ENCODE measurements around the gene PARVG.

Gene PARVG

DNA sequence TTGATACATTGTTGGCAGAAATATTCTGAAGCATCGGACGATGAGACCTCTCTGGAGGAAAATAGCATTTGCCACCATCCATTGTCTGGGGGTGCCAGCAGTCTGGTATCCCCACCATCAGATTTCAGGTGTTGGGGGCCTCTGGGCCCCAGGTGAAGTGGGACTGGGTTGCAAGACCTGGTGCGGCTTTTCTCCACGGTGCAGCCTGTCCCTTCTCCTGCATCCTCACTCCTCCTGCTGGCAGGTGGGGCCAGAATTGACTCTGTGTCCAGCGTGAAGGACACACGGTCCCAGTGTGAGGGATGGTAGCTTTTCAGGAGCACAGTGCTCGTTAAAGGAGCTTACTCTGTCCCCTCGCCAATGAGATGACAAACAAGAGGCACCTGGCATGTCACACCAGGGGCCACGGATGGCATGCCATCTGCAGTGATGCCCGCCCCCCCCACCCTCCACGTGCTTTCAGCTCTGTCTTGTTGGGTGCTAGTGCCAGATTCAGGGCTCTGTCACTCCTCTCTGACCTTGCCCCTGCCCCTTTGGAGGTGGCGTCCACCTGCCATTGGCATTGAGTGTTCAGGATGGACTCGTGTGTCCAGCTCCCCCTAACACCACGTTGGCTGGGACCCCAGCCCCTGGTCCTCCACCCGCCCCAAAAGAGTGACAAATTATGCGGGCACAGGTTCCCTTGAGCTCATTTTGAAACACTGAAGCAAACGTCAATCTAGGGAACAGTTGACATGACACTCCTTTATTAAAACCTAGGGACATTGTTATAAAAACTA lies 62.4 kb downstream of the PARVG start:
- DNase-seq (ENCODE audit: low read depth in 2 of 3, low spot score in 2 of 3): no peak

- DNase-seq (ENCODE audit: low read depth in 2 of 3, low spot score in 2 of 3): no peak
These were observed 63.0 kb downstream of the PARVG start for GRCh38 chr22:44243761-44244160.

DNA sequence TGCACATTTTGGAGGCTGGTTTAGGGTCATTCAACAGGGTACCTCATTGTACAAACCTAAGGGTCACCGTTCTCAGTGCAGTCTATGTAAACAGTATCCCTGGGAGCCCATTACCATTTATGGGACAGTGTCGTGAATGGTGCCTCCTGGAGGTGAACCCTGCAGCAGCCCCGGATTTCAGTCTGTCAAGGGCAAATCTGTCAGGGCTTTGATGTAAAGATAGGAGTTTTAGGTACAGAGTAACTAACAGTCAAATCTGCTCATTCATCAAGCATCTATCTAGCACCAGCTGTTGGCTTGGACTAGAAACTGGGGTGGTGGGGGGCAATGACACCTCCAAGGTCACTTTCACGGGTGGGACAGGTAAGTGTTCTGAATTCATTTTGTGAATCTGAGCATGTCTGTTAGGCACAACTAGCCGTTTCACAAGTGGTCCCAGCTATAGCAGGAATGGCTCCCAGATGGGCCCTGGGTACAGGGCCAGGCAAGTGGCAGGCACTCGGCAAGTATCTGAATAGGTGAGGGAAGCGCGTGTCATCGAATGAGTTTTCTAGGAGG lies 63.6 kb downstream of the PARVG start:
- DNase-seq (ENCODE audit: low read depth in 2 of 3, low spot score in 2 of 3): no peak

GRCh38 chr22:44245438-44245837 lies 64.7 kb downstream of the PARVG start:
- DNase-seq (ENCODE audit: low read depth in 2 of 3, low spot score in 2 of 3): no peak

GRCh38 chr22:44245867-44246266 lies 65.1 kb downstream of the PARVG start:
- no peak for DNase-seq (ENCODE audit: low read depth in 2 of 3, low spot score in 2 of 3)

DNA sequence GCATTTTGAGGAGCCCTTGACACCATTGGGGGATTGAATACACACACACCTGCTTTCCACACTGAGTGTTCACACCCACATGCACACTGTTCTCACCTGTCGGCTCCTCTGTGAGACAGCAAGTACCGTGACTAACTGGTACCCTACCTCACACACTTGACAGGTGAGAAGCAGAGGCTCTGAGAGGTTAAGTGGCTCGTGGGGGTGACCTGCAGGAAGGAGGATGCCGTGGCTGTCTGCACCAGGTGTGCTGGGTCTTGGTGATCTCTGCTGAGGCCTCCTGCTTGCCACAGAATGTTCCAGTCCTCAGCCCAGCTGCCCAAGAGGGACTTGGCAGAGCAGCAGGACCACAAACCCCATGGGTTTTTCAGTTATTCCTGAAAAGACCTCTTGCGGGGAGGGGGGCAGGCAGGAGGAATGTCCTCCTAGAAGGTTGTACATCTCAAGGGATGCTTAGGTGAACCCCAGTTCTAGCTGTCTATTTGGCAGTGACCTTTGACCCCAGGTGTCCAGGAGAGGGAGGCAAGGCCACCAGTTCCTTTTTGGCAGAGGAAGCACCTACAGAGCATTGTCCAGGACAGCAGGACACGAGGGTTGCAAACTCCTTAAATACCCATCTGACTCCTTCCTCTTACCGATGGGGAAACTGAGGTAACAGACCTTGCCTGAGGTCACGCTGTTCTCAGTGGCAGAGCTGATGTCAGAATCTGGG lies 66.0 kb downstream of the PARVG start:
- no peak for DNase-seq (ENCODE audit: low read depth in 2 of 3, low spot score in 2 of 3)

- DNase-seq (ENCODE audit: low read depth in 2 of 3, low spot score in 2 of 3): no peak
These were observed 66.6 kb downstream of the PARVG start for GRCh38 chr22:44247346-44247745.

DNA sequence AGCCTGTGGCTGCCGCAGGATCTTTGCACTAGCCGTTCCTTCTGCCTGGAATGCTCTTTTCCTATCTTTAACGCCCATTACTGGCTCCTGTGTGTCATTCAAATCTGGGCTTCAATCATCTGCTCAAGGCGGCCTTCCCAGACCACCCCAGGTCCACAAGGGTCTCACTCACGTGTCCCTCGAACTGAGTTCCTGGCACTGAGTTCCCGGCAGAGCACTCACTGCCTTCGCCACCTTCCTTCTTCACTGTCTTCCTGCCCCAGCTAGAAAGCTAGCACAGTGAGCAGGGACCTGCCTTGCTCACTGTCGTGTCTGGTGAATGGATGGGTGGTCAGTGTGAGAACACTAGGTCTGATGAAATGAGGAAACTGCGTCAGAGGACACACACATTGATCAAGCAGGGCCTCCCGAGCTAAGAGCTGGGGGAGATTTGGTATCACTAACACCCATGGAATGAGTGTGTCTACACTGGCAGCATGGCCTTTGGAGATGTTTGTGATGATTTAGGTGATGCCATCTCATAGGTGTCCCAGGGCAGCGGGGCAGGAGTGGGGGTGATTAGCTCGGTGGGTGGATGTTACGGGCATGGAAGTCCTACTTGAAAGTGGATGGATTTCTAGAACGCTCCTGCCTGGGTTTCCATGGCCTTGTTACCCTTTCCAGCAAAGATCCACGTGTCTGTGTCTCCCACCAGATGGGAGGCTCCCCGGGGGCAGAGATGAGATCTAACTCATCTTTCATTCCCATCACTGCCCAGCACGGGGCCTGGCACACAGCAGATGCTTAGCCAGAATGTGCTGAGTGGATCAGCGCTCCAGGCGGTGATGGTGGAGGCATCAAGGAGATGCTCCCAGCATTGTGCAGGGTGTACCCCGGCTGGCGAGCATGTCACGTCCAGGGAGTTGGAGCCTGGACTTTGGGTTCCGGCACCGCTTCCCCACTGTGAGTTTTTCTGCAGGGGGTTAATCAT lies 67.5 kb downstream of the PARVG start:
- DNase-seq (ENCODE audit: low read depth in 2 of 3, low spot score in 2 of 3): no peak

- DNase-seq (ENCODE audit: low read depth in 2 of 3, low spot score in 2 of 3): no peak
These were observed 68.2 kb downstream of the PARVG start for GRCh38 chr22:44248926-44249325.

GRCh38 chr22:44249376-44250147 lies 68.8 kb downstream of the PARVG start:
- no peak for DNase-seq (ENCODE audit: low read depth in 2 of 3, low spot score in 2 of 3)

GRCh38 chr22:44254811-44255210 lies 74.1 kb downstream of the PARVG start:
- no peak for DNase-seq (ENCODE audit: low read depth in 2 of 3, low spot score in 2 of 3)

DNA sequence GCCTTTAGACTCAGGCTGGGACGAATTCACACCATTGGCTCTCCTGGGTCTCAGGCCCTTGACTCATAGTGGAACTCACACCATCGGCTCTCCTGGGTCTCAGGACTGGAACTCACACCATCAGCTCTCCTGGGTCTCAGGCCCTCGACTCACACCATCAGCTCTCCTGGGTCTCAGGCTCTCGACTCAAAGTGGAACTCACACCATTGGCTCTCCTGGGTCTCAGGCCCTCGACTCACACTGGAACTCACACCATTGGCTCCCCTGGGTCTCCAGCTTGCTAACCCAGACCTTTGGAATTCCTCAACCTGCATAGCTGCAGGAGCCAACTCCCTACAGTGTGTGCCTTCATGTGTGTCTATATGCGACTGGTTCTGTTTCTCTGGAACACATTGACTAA lies 75.4 kb downstream of the PARVG start:
- DNase-seq (ENCODE audit: low read depth in 2 of 3, low spot score in 2 of 3): no peak

- DNase-seq (ENCODE audit: low read depth in 2 of 3, low spot score in 2 of 3): no peak
These were observed 76.1 kb downstream of the PARVG start for GRCh38 chr22:44256556-44257485.

All from activated CD8-positive, alpha-beta memory T cell treated with anti-CD3 and anti-CD28 coated beads for 48 hours (primary cell).